AG10803 (cell line): ENCODE measurements around the gene ITSN1.

Source experiments
- DNase-seq: peaks from one replicate; pipeline ENCODE4 v3.0.0; 2010; ENCODE audit warnings: low read depth
- H3K4me3 ChIP-seq: 2 replicates; pipeline ENCODE4 v1.5.1; 2011; ENCODE audit warnings: mild to moderate bottlenecking, low read length, control low read depth
- TF ChIP-seq, protein P1 (sequence below): conservative IDR thresholded peaks from 2 replicates; pipeline ENCODE4 v1.5.1; 2011; ENCODE audit warnings: mild to moderate bottlenecking, low read length, control low read depth, inconsistent platforms

Gene ITSN1

DNA sequence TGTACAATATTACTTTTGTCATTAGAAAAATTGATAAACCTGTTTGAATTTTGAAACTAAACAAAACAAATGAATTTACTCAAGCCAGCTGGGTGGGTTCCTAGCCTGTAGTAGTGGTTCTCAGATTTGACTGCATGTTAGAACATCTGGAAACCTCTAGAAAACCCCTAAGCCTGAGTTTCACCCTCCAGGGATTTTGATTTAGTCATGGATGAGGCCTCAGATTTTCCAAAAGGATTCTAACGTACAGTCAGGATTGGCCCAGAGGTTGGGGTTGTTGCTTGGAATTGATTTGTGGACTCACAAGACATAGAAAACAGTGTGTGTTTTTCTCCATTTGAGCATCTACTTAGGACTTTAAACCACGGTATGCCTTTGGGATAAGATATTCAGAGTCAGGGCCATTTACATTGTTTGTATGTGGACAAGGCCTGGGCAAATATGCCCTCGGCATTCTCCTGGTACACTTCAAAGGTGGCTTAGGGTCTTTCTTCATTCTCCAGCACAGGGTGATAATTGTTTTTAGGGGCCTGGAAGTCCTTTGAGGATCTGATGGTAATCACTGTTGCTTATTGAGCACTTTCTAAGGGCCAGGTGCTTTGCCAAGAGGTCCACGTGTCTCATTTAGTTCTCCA is 230.7 kb downstream of the ITSN1 start:
- no peak for DNase-seq
- TF ChIP-seq, protein P1, sequence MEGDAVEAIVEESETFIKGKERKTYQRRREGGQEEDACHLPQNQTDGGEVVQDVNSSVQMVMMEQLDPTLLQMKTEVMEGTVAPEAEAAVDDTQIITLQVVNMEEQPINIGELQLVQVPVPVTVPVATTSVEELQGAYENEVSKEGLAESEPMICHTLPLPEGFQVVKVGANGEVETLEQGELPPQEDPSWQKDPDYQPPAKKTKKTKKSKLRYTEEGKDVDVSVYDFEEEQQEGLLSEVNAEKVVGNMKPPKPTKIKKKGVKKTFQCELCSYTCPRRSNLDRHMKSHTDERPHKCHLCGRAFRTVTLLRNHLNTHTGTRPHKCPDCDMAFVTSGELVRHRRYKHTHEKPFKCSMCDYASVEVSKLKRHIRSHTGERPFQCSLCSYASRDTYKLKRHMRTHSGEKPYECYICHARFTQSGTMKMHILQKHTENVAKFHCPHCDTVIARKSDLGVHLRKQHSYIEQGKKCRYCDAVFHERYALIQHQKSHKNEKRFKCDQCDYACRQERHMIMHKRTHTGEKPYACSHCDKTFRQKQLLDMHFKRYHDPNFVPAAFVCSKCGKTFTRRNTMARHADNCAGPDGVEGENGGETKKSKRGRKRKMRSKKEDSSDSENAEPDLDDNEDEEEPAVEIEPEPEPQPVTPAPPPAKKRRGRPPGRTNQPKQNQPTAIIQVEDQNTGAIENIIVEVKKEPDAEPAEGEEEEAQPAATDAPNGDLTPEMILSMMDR: no peak
- H3K4me3 ChIP-seq: no peak overlapping the region

DNA sequence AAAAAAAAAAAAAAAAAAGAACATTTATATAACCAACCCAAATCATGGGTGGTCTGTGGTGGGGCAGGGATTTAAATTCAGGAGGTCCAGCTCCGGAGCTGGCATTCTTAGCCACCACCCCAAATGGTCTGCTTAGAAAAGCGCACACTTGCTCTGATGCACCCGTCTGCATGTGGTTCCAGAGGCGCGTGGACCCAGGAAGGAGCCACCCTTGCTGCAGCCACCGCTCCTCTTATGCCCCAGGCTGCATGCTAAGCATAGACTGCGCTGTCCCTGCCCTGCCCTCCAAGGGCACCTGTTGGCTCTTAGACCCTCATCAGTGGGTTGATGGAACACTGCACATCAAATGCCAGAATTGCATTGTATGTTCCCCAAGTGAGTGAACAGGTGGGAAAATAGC is 231.9 kb downstream of the ITSN1 start:
- no peak overlapping the region for H3K4me3 ChIP-seq
- DNase-seq: no peak
- TF ChIP-seq, protein P1: no peak

DNA sequence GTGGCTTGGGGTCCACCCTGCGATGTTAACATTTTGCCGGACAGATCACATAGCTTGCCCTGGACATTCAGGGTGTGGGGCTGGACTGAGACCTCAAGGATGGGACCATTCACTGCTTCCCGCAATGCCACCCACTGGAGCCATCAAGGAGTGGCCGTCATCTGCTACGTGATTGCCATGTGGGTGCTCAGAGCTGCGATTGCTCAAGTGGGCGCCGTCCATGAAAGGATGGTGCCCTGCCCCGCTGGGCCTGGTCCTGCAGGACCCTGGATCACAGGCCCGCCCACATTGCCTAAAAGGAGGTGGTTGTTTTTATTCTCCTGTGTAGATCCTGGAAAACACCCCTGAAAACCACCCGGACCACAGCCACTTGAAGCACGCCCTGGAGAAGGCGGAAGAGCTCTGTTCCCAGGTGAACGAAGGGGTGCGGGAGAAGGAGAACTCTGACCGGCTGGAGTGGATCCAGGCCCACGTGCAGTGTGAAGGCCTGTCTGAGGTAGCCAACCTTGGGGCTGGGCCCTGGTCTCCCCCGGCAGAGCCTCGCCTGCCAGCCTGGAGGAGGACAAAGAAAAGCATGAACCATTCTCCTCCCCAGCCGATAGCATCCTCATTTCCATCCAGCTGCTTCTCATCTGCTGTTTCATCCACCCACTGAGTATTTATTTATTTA is 232.9 kb downstream of the ITSN1 start:
- TF ChIP-seq, protein P1: no peak
- no peak overlapping the region for H3K4me3 ChIP-seq
- no peak for DNase-seq

GRCh38 chr21:33878824-33879223 is 236.5 kb downstream of the ITSN1 start:
- DNase-seq: no peak
- H3K4me3 ChIP-seq: no peak overlapping the region
- TF ChIP-seq, protein P1: no peak

GRCh38 chr21:33880626-33881025 is 238.3 kb downstream of the ITSN1 start:
- TF ChIP-seq, protein P1: no peak
- no peak for DNase-seq
- H3K4me3 ChIP-seq: no peak overlapping the region

DNA sequence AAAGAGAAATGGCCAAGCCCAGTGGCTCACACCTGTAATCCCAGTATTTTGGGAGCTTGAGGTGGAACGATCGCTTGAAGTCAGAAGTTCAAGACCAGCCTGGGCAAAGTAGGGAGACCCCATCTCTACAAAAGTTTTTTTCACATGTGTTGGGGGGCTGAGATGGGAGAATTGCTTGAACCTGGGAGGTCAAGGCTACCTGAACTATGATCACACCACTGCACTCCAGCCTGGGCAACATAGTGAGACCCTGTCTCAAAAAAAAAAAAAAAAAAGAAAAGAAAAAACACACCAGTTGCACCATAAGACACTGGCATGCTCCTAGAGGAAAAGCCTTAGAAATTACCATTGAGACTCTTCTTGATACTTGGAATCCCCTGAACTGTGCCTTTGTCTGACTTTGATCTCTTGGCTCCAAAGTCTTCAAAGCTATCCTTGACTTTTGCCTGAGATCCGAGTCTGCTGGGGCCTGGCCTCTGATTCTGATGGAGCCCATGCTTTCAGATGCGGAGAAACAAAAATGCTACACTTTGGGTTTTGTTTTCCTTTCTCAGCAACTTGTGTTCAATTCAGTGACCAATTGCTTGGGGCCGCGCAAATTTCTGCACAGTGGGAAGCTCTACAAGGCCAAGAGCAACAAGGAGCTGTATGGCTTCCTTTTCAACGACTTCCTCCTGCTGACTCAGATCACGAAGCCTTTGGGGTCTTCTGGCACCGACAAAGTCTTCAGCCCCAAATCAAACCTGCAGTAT is 239.6 kb downstream of the ITSN1 start:
- TF ChIP-seq, protein P1: no peak
- no peak for DNase-seq
- no peak overlapping the region for H3K4me3 ChIP-seq

- H3K4me3 ChIP-seq: no peak overlapping the region
- TF ChIP-seq, protein P1: no peak
- no peak for DNase-seq
Measured at GRCh38 chr21:33883118-33883517, 240.8 kb downstream of the ITSN1 start.
